H9 (cell line): ENCODE data around the gene NKAIN4. TPM values are rescaled to one million over a fixed set of nuclear protein-coding genes. Genes with fewer than 3 reads are reported as not detected.

Experiments used
- DNase-seq: peaks from one replicate; pipeline ENCODE4 v3.0.0-alpha.2; 2017
- H2AFZ ChIP-seq: one replicate; pipeline ENCODE4 v1.6.1; 2013; ENCODE audit warnings: mild to moderate bottlenecking, low read length, control low read depth, moderate library complexity
- H2AK5ac ChIP-seq: 2 replicates; pipeline ENCODE4 v1.6.1; 2013; ENCODE audit warnings: low read length, control low read depth, mixed read lengths; ENCODE audit not compliant: insufficient read length
- H2BK120ac ChIP-seq: one replicate; pipeline ENCODE4 v1.6.1; 2013; ENCODE audit warnings: low read depth, mild to moderate bottlenecking, low read length, control low read depth, inconsistent platforms; ENCODE audit not compliant: poor library complexity, severe bottlenecking
- H2BK12ac ChIP-seq: 2 replicates; pipeline ENCODE4 v1.6.1; 2013; ENCODE audit warnings: low read length, control low read depth, mixed read lengths, low read depth; ENCODE audit not compliant: insufficient read length
- H2BK15ac ChIP-seq: 2 replicates; pipeline ENCODE4 v1.6.1; 2013; ENCODE audit warnings: low read depth, low read length, control low read depth
- H2BK20ac ChIP-seq: one replicate; pipeline ENCODE4 v1.6.1; 2013; ENCODE audit warnings: low read depth, mild to moderate bottlenecking, low read length, control low read depth, inconsistent platforms; ENCODE audit not compliant: poor library complexity, severe bottlenecking
- H2BK5ac ChIP-seq: 2 replicates; pipeline ENCODE4 v1.6.1; 2013; ENCODE audit warnings: low read length, control low read depth, mixed read lengths; ENCODE audit not compliant: insufficient read length
- H3K14ac ChIP-seq: 2 replicates; pipeline ENCODE4 v1.6.1; 2013; ENCODE audit warnings: low read length, control low read depth; ENCODE audit not compliant: insufficient read depth
- H3K18ac ChIP-seq: 2 replicates; pipeline ENCODE4 v1.6.1; 2013; ENCODE audit warnings: low read depth, mild to moderate bottlenecking, mixed read lengths, low read length, control low read depth; ENCODE audit not compliant: insufficient read length
- H3K23ac ChIP-seq: 2 replicates; pipeline ENCODE4 v1.6.1; 2013; ENCODE audit warnings: low read length, control low read depth, mixed read lengths, low read depth; ENCODE audit not compliant: insufficient read length
- H3K23me2 ChIP-seq: 2 replicates; pipeline ENCODE4 v1.6.1; 2013; ENCODE audit warnings: low read depth, mild to moderate bottlenecking, mixed read lengths, low read length, control low read depth; ENCODE audit not compliant: insufficient read length, poor library complexity, severe bottlenecking
- H3K27ac ChIP-seq: 2 replicates; pipeline ENCODE4 v1.5.1; 2013; ENCODE audit warnings: low read length, control low read depth, mixed read lengths, low read depth; ENCODE audit not compliant: insufficient read length
- H3K27me3 ChIP-seq: 2 replicates; pipeline ENCODE4 v1.6.1; 2013; ENCODE audit warnings: low read length, control low read depth, inconsistent platforms; ENCODE audit not compliant: insufficient read depth
- H3K4ac ChIP-seq: 2 replicates; pipeline ENCODE4 v1.6.1; 2013; ENCODE audit warnings: low read depth, mild to moderate bottlenecking, control low read depth, inconsistent platforms, low read length, moderate library complexity
- H3K4me1 ChIP-seq: 2 replicates; pipeline ENCODE4 v1.6.1; 2013; ENCODE audit warnings: low read length, control low read depth, inconsistent platforms; ENCODE audit not compliant: insufficient read depth
- H3K4me2 ChIP-seq: 2 replicates; pipeline ENCODE4 v1.6.1; 2013; ENCODE audit warnings: low read length, control low read depth, mixed read lengths; ENCODE audit not compliant: insufficient read length, insufficient read depth
- H3K56ac ChIP-seq: 2 replicates; pipeline ENCODE4 v1.6.1; 2013; ENCODE audit warnings: low read depth, mild to moderate bottlenecking, mixed read lengths, low read length, control low read depth; ENCODE audit not compliant: insufficient read length
- H3K79me1 ChIP-seq: 2 replicates; pipeline ENCODE4 v1.6.1; 2013; ENCODE audit warnings: low read depth, mild to moderate bottlenecking, moderate library complexity, low read length, control low read depth, inconsistent platforms; ENCODE audit not compliant: insufficient read depth, poor library complexity, severe bottlenecking
- H3K79me2 ChIP-seq: 2 replicates; pipeline ENCODE4 v1.6.1; 2013; ENCODE audit warnings: low read length, control low read depth, inconsistent platforms; ENCODE audit not compliant: insufficient read depth
- H3K9ac ChIP-seq: 2 replicates; pipeline ENCODE4 v1.6.1; 2013; ENCODE audit warnings: low read length, control low read depth, mixed read lengths; ENCODE audit not compliant: insufficient read length; ENCODE audit errors: extremely low read depth
- H3K9me3 ChIP-seq: one replicate; pipeline ENCODE4 v1.6.1; 2013; ENCODE audit warnings: low read depth, low read length, inconsistent platforms; ENCODE audit not compliant: control insufficient read depth
- H3T11ph ChIP-seq: one replicate; pipeline ENCODE4 v1.6.1; 2013; ENCODE audit warnings: mild to moderate bottlenecking, low read length, control low read depth, inconsistent platforms
- H4K20me1 ChIP-seq: one replicate; pipeline ENCODE4 v1.6.1; 2013; ENCODE audit not compliant: control insufficient read depth, insufficient read length, insufficient read depth
- H4K5ac ChIP-seq: 2 replicates; pipeline ENCODE4 v1.6.1; 2013; ENCODE audit warnings: low read depth, mild to moderate bottlenecking, mixed read lengths, low read length, control low read depth; ENCODE audit not compliant: insufficient read length
- H4K8ac ChIP-seq: replicated peaks from 2 replicates; pipeline ENCODE4 v1.6.1; 2013; ENCODE audit warnings: low read length, control low read depth, mixed read lengths, low read depth; ENCODE audit not compliant: insufficient read length
- H4K91ac ChIP-seq: 2 replicates; pipeline ENCODE4 v1.6.1; 2013; ENCODE audit warnings: low read depth, mild to moderate bottlenecking, moderate library complexity, mixed read lengths, low read length, control low read depth; ENCODE audit not compliant: insufficient read length
- H3K27ac Mint-ChIP-seq, 3 experiments: 2 replicates in 2 of 3; 3 replicates in 1 of 3; pipeline ENCODE4 v1.8.0; 2020 to 2021; ENCODE audit warnings: mixed read lengths in 3 of 3, mild to moderate bottlenecking in 1 of 3, moderate library complexity in 1 of 3
- H3K27me3 Mint-ChIP-seq: 2 replicates; pipeline ENCODE4 v1.8.0; 2021; ENCODE audit warnings: low read depth, mild to moderate bottlenecking, moderate library complexity, mixed read lengths
- H3K36me3 Mint-ChIP-seq, 3 experiments: 2 replicates in 2 of 3; 3 replicates in 1 of 3; pipeline ENCODE4 v1.8.0; 2020 to 2021; ENCODE audit warnings: low read depth in 3 of 3, mixed read lengths in 3 of 3; ENCODE audit not compliant: insufficient read depth in 1 of 3
- H3K4me1 Mint-ChIP-seq, 2 experiments: 2 replicates each; pipeline ENCODE4 v1.8.0; 2020; ENCODE audit warnings: mixed read lengths in 2 of 2
- H3K4me3 Mint-ChIP-seq, 2 experiments: 2 replicates in 1 of 2; 3 replicates in 1 of 2; pipeline ENCODE4 v1.8.0; 2020 to 2021; ENCODE audit warnings: mild to moderate bottlenecking in 2 of 2, mixed read lengths in 2 of 2, moderate library complexity in 1 of 2
- H3K9me3 Mint-ChIP-seq, 2 experiments: 2 replicates in 1 of 2; 3 replicates in 1 of 2; pipeline ENCODE4 v1.8.0; 2020; ENCODE audit warnings: mild to moderate bottlenecking in 2 of 2, mixed read lengths in 2 of 2, moderate library complexity in 1 of 2
- CTCF ChIP-seq: fragments of 200-600 bp; sonication (generic); conservative IDR thresholded peaks from 3 replicates; pipeline ENCODE4 v1.8.0; 2021; ENCODE audit warnings: antibody characterized with exemption, mild to moderate bottlenecking
- WGBS: extraction: QIAGEN DNeasy Blood & Tissue Kit; methylation state at CpG from one replicate; pipeline ENCODE4 v1.1.7; 2013; ENCODE audit warnings: missing lambda C conversion rate, low lambda C conversion rate, mixed read lengths; ENCODE audit not compliant: insufficient read length; ENCODE audit errors: extremely low coverage; 5-methylcytosine and 5-hydroxymethylcytosine counted together
- total RNA-seq: library from RNA; stranded (reverse); gene quantifications from 2 replicates; pipeline ENCODE4 v1.2.1, GENCODE V29; 2021

The NKAIN4 gene
- total RNA-seq, 1 experiment from 2014 or later: 20.9 TPM

- no peaks in the 10 kb centered on the region for H3K23me2 ChIP-seq
- no peak overlapping the region for H3K23ac ChIP-seq
- Mint-ChIP-seq H3K27me3 (no peaks in the 10 kb centered on the region), H3K36me3 (peaks cover 24 to 97% (median 89%) of the 10 kb centered on the region in 3 experiments; a peak in 6 of 7 replicates), H3K4me1 (0 out of 4 replicates have a peak, but pooled peaks cover 0 to under 1% of the 10 kb centered on the region in 2 experiments), H3K27ac (peak overlapping the region in 1 of 3 experiments; percentile 44; a peak in 1 of 7 replicates), H3K4me3 (no peak overlapping the region), H3K9me3 (no peaks in the 10 kb centered on the region)
- DNase-seq: no peak
- no peak overlapping the region for H3K18ac ChIP-seq
- H2BK15ac ChIP-seq: no peak overlapping the region
- H2AFZ ChIP-seq: no peak overlapping the region
- no peak overlapping the region for H3K56ac ChIP-seq
- WGBS: no CpG with 5 or more reads among the region's 11 CpGs
- no peak overlapping the region for H2AK5ac ChIP-seq
- H3K79me1 ChIP-seq: peaks cover 15% of the 10 kb centered on the region
- H4K8ac ChIP-seq: no peak overlapping the region
- H3K9ac ChIP-seq: no peak overlapping the region
- H3K14ac ChIP-seq: no peak overlapping the region
- H3K4ac ChIP-seq: no peak overlapping the region
- no peak overlapping the region for H3K27ac ChIP-seq
- no peak overlapping the region for H3K4me2 ChIP-seq
- no peak overlapping the region for H4K91ac ChIP-seq
- no peaks in the 10 kb centered on the region for H3K4me1 ChIP-seq
- H3T11ph ChIP-seq: no peak overlapping the region
- H3K79me2 ChIP-seq: peaks cover 36% of the 10 kb centered on the region
- TF ChIP-seq CTCF: no peak
- no peak overlapping the region for H2BK120ac ChIP-seq
- H3K27me3 ChIP-seq: no peaks in the 10 kb centered on the region
- no peaks in the 10 kb centered on the region for H3K9me3 ChIP-seq
- no peak overlapping the region for H2BK20ac ChIP-seq
- H2BK5ac ChIP-seq: no peak overlapping the region
- H2BK12ac ChIP-seq: no peak overlapping the region
- H4K5ac ChIP-seq: no peak overlapping the region
- H4K20me1 ChIP-seq: no peaks in the 10 kb centered on the region
Measured at GRCh38 chr20:63206878-63207277, 47.4 kb downstream of the NKAIN4 start.
